ENCODE data around the gene GPR171.

GRCh38 chr3:151227266-151227806, 24.3 kb upstream of the GPR171 start:
- no peak for TF ChIP-seq CTCF (IDR thresholded peaks at IDR 0.05; ENCODE audit: low read length)
- no peak for TF ChIP-seq EZH2phosphoT487 (IDR thresholded peaks at IDR 0.05; ENCODE audit: low read length)

All from MM.1S (cell line).